ENCODE results near the gene PTRH2. TPM values are rescaled to one million over a fixed set of nuclear protein-coding genes. Genes with fewer than 3 reads are reported as not detected.
A peak's percentile ranks its signal among the peaks of the same experiment; 100 is the strongest.
"Not testable (repeated sequence)": the region's sequence is repeated elsewhere in the genome, so short reads cannot be mapped to it uniquely, and the experiment has no call there.

PTRH2 gene
- total RNA-seq, 2 donors from 2014 or later, result 6.9 to 9.0 TPM

DNA sequence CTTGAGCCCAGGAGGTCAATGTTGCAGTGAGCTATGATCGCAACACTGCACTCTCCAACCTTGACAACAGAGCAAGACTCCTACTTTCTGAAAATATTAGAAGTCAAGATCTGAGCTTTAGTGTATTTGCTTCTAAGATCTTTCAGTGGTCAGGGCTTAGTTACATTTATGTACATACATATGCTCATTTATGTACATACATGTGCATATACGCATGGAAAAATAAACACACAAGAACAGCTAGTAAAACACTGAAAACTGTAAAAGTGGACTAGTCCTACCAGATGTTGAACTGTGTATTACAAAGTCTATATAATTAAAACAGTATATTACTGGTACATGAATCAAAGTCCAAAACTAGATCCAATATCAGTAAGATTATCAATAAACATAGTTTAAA is 28.3 kb downstream of the PTRH2 start:
- no peaks in the 10 kb centered on the region for H3K27me3 Mint-ChIP-seq
- H3K27ac Mint-ChIP-seq, result peak overlapping the region; percentile 83
- H3K36me3 Mint-ChIP-seq (ENCODE audit: low read depth), result no peaks in the 10 kb centered on the region
- DNase-seq, result no peak
- no peaks in the 10 kb centered on the region for H3K9me3 ChIP-seq (ENCODE audit: control insufficient read depth, low read length, poor library complexity, severe bottlenecking)
- ATAC-seq, result no peak
- no peak overlapping the region for H3K4me3 Mint-ChIP-seq
- peaks cover 2% of the 10 kb centered on the region for H3K4me1 Mint-ChIP-seq

DNA sequence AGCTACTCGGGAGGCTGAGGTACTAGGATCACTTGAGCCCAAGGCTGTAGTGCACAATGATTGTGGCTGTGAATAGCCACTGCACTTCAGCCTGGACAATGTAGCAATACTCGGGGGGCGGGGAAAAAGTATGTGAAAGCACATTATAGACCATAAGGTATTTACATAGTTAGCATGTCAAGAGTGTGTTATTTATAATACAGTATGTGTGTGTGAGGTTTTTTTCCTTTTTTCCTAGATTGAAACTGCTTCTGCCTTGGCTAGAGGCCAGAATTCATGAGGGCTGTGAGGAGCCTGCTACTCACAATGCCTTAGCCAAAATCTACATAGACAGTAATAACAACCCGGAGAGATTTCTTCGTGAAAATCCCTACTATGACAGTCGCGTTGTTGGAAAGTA is 30.5 kb downstream of the PTRH2 start:
- no peaks in the 10 kb centered on the region for H3K9me3 ChIP-seq (ENCODE audit: control insufficient read depth, low read length, poor library complexity, severe bottlenecking)
- peaks cover 4% of the 10 kb centered on the region for H3K36me3 Mint-ChIP-seq (ENCODE audit: low read depth)
- DNase-seq (no peak), ATAC-seq (no peak)
- no peaks in the 10 kb centered on the region for H3K27me3 Mint-ChIP-seq
- H3K4me1 Mint-ChIP-seq, result peaks cover 7% of the 10 kb centered on the region
- no peak overlapping the region for H3K27ac Mint-ChIP-seq
- no peak overlapping the region for H3K4me3 Mint-ChIP-seq

DNA sequence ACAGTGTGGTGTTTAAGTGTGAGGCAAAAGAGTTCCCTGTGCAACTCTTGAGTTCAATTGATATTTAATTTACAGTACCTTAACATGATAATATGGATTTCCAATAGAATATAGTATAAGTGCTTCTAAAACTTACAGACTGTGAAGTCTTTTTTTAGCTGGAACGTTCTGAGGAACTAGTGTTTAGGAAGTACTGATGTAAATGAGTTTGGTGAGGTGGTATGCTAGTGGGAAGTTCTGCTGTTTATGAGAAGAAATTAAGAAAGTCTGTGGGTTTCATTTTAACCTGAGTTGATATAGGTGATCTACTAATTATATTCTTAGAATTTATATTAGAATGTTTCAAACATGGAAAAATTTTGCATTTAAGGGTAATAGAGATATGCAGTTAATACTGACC is 32.0 kb downstream of the PTRH2 start:
- ATAC-seq (no peak), DNase-seq (no peak)
- Mint-ChIP-seq H3K27me3 (no peaks in the 10 kb centered on the region), H3K27ac (no peak overlapping the region), H3K4me3 (no peak overlapping the region), H3K4me1 (peaks cover 9% of the 10 kb centered on the region), H3K36me3 (ENCODE audit: low read depth) (peaks cover 6% of the 10 kb centered on the region)
- no peaks in the 10 kb centered on the region for H3K9me3 ChIP-seq (ENCODE audit: control insufficient read depth, low read length, poor library complexity, severe bottlenecking)

DNA sequence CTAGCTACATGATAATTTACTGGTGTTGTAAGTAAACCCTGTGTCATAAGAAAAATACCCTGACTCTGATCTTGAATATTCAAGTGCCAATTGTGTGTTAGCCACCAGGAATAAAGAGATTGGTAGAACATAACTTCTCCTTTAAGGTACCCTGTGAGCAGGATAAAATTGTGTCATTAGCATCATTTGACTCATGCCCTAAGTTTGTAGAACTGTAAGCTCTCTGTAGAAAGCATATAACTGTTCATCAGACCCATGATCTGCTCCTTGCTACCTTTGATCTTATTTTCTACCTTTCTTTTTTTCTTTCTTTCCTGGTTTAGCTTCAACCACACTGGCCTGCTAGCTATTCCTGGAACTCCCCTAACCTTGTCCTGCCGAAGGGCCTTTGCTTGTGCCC is 35.8 kb downstream of the PTRH2 start:
- H3K36me3 Mint-ChIP-seq (ENCODE audit: low read depth), result peaks cover 6% of the 10 kb centered on the region
- ATAC-seq, result peak; percentile 18

DNA sequence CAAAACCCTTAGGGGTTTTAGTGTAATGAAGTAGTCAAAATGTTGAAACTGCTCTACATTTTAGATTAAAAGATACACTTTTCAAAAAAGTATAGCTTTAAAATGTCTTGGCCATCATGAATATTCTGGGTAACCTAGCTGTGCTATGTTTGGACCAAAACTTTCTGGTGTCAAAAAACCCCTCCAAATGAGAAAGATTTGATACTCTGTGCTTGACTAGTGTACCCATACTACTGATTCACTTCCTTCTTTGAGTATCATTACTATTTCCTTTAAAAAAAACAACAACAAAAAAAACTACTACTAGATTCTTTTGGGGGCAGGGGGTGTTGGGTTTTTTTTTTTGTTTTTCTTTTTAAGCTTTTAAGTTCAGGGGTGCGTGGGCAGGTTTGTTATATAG is 37.3 kb downstream of the PTRH2 start:
- no peak for ATAC-seq
- Mint-ChIP-seq H3K4me3 (no peak overlapping the region), H3K4me1 (peaks cover 9% of the 10 kb centered on the region), H3K27me3 (no peaks in the 10 kb centered on the region), H3K27ac (peak overlapping the region; percentile 61), H3K36me3 (ENCODE audit: low read depth) (peaks cover 6% of the 10 kb centered on the region)
- no peaks in the 10 kb centered on the region for H3K9me3 ChIP-seq (ENCODE audit: control insufficient read depth, low read length, poor library complexity, severe bottlenecking)
- DNase-seq, result no peak

More for the DNA sequence above, 35.8 kb downstream of the PTRH2 start:
- peak overlapping the region; percentile 69 for H3K27ac Mint-ChIP-seq
- DNase-seq, result no peak
- no peaks in the 10 kb centered on the region for H3K9me3 ChIP-seq (ENCODE audit: control insufficient read depth, low read length, poor library complexity, severe bottlenecking)
- H3K27me3 Mint-ChIP-seq, result no peaks in the 10 kb centered on the region
- H3K4me1 Mint-ChIP-seq, result peaks cover 9% of the 10 kb centered on the region
- H3K4me3 Mint-ChIP-seq, result no peak overlapping the region

DNA sequence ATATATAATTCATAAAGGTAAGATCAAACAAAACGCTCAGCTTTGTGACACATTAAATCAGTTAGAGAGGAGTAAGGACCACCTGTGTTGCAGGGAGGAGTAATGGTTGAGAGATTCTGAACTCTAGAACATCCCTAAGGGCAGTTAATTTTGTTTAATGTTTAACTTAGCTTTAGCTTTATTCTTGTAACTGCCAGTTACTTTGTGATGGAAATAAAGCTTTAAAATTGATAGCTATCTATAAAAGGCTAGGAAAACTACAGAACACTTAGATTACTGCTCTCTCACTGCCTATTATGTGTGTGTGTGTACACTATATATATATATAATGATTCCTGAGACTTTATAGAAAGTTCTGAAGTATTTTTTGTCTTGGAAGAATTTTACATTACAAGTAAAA is 37.8 kb downstream of the PTRH2 start:
- no peaks in the 10 kb centered on the region for H3K9me3 ChIP-seq (ENCODE audit: control insufficient read depth, low read length, poor library complexity, severe bottlenecking)
- peak overlapping the region; percentile 37 for H3K27ac Mint-ChIP-seq
- H3K4me1 Mint-ChIP-seq, result peaks cover 9% of the 10 kb centered on the region
- DNase-seq (no peak), ATAC-seq (no peak)
- H3K27me3 Mint-ChIP-seq, result no peaks in the 10 kb centered on the region
- H3K36me3 Mint-ChIP-seq (ENCODE audit: low read depth), result peaks cover 6% of the 10 kb centered on the region
- H3K4me3 Mint-ChIP-seq, result no peak overlapping the region

DNA sequence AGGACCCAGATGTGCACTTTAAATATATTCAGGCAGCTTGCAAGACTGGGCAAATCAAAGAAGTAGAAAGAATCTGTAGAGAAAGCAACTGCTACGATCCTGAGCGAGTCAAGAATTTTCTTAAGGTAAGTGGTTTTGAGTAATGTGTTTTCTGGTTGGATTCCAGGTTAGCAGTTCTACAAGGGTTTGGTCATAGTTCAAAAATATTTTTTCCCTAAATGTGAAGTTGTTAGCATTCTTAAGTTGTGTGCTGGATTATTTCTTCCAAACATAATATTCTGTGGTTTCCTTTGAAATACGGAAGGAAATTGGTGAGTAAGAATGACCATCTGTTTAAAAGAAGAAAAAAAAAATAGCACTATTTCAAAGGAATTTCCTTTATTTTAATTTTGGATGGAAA is 38.4 kb downstream of the PTRH2 start:
- H3K9me3 ChIP-seq (ENCODE audit: control insufficient read depth, low read length, poor library complexity, severe bottlenecking), result no peaks in the 10 kb centered on the region
- H3K4me3 Mint-ChIP-seq, result no peak overlapping the region
- H3K36me3 Mint-ChIP-seq (ENCODE audit: low read depth), result peaks cover 6% of the 10 kb centered on the region
- ATAC-seq (no peak), DNase-seq (no peak)
- peaks cover 9% of the 10 kb centered on the region for H3K4me1 Mint-ChIP-seq
- H3K27ac Mint-ChIP-seq, result peak overlapping the region; percentile 37
- H3K27me3 Mint-ChIP-seq, result no peaks in the 10 kb centered on the region

DNA sequence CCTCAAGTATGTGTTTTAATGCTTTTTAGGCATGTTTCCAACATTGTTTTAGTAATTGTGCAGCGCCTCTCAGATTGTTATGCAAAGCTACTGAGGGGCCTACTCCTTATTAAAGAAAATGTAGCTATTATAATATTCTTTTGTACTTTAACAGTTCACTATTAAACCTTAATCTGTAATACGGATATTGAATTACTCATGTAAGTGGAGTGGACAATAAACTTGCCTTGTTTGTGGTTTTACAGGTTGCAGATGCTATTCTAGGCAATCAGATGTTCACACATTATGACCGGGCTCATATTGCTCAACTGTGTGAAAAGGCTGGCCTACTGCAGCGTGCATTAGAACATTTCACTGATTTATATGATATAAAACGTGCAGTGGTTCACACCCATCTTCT is 41.0 kb downstream of the PTRH2 start:
- H3K4me1 Mint-ChIP-seq, result no peaks in the 10 kb centered on the region
- H3K27ac Mint-ChIP-seq, result no peak overlapping the region
- no peak overlapping the region for H3K4me3 Mint-ChIP-seq
- H3K9me3 ChIP-seq (ENCODE audit: control insufficient read depth, low read length, poor library complexity, severe bottlenecking), result no peaks in the 10 kb centered on the region
- no peak for ATAC-seq
- DNase-seq, result no peak
- H3K36me3 Mint-ChIP-seq (ENCODE audit: low read depth), result no peaks in the 10 kb centered on the region
- H3K27me3 Mint-ChIP-seq, result no peaks in the 10 kb centered on the region

DNA sequence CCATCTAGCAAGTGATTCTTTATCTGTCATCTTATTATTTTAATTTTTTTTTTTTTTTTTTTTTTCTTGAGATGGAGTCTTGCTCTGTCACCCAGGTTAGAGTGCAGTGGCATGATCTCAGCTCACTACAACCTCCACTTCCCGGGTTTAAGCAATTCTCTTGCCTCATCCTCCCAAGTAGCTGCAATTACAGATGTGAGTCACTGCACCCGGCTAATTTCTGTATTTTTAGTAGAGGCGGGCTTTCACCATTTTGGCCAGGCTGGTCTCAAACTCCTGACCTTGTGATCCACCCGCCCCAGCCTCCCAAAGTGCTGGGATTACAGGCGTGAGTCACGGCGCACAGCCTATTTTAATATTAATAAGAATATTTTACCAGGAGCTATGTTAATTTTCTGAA is 50.6 kb downstream of the PTRH2 start:
- H3K36me3 Mint-ChIP-seq (ENCODE audit: low read depth); DNase-seq; H3K27me3 Mint-ChIP-seq; H3K9me3 ChIP-seq (ENCODE audit: control insufficient read depth, low read length, poor library complexity, severe bottlenecking); H3K4me3 Mint-ChIP-seq; H3K27ac Mint-ChIP-seq; ATAC-seq; H3K4me1 Mint-ChIP-seq: not testable (repeated sequence)

DNA sequence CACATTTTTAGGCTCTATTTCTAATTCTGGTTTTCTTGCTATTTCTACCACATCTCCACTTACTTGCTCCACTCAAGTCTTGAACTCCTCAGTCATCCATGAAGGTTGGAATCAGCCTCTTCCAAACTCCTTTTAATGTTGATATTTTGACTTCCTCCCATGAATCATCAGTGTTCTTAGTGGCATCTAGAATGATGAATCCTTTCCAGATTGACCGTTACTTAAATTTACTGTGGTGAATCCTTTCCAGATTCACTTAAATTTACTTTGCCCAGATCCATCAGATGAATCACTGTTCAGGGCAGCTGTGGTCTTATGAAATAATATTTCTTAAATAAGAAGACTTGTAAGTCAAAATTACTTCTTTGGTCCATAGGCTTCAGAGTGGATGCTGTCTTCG is 55.1 kb downstream of the PTRH2 start:
- H3K27ac Mint-ChIP-seq, result peak overlapping the region; percentile 56
- no peaks in the 10 kb centered on the region for H3K27me3 Mint-ChIP-seq
- H3K9me3 ChIP-seq (ENCODE audit: control insufficient read depth, low read length, poor library complexity, severe bottlenecking), result no peaks in the 10 kb centered on the region
- H3K4me1 Mint-ChIP-seq, result peaks cover 11% of the 10 kb centered on the region
- no peak overlapping the region for H3K4me3 Mint-ChIP-seq
- DNase-seq (no peak), ATAC-seq (no peak)
- H3K36me3 Mint-ChIP-seq (ENCODE audit: low read depth), result no peaks in the 10 kb centered on the region

DNA sequence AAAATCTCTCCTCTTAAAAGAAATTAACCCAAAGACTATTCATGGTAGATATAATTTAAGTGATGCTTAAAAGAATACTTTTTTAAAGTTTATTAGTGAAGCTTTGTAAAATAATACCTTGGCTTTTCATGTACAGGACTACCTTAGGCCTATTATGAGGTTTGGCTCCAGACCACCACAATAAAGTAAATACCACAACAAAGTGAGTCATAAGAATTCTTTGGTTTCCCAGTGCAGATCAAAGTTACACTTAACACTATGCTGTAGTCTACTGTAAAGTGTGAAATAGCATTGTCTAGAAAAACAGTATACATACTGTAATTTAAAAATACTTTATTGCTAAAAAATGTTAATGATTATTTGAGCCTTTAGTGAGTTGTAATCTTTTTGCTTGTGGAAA is 55.9 kb downstream of the PTRH2 start:
- ATAC-seq (peak; percentile 87), DNase-seq (no peak)
- H3K9me3 ChIP-seq (ENCODE audit: control insufficient read depth, low read length, poor library complexity, severe bottlenecking), result no peaks in the 10 kb centered on the region
- no peak overlapping the region for H3K27ac Mint-ChIP-seq
- H3K36me3 Mint-ChIP-seq (ENCODE audit: low read depth), result peaks cover 2% of the 10 kb centered on the region
- H3K27me3 Mint-ChIP-seq, result no peaks in the 10 kb centered on the region
- H3K4me3 Mint-ChIP-seq, result no peak overlapping the region
- H3K4me1 Mint-ChIP-seq, result peaks cover 16% of the 10 kb centered on the region

DNA sequence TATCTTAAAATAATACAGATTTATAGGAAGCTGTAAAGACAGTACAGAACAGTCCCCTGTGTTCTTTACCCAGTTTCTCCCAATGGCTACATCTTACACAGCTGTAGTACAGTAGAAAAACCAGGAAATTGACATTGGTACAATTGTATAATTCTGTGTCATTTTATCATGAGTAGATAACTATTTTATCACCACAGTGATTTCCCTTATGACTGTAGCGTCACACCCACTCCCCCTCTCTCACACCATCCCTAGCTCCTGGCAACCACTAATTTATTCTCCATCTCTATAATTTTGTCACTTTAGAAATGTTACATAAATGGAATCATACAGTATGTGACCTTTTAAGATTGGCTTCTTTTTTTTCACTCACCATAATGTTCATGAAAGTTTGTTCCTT is 56.6 kb downstream of the PTRH2 start:
- DNase-seq (no peak), ATAC-seq (no peak)
- H3K27me3 Mint-ChIP-seq, result no peaks in the 10 kb centered on the region
- no peak overlapping the region for H3K4me3 Mint-ChIP-seq
- peaks cover 2% of the 10 kb centered on the region for H3K36me3 Mint-ChIP-seq (ENCODE audit: low read depth)
- peaks cover 16% of the 10 kb centered on the region for H3K4me1 Mint-ChIP-seq
- H3K27ac Mint-ChIP-seq, result no peak overlapping the region
- H3K9me3 ChIP-seq (ENCODE audit: control insufficient read depth, low read length, poor library complexity, severe bottlenecking), result no peaks in the 10 kb centered on the region

DNA sequence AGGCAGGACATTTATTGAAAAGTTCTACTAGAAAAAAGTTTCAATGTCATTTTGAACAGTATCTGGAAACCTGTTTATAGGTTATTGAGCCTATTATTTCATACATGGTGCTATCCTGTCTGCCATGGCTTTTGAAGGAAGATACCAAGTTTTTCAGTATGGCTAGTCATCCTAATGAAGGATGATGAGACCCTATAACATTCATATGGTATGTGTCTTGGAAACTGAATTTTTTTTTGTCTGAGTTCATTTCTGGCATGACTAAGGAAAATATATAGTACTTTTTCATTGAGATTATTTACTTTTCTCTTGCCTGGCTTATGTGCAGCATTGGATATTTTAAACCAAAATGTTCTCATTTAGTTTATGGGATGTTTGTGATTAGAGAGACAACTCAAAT is 57.3 kb downstream of the PTRH2 start:
- no peaks in the 10 kb centered on the region for H3K9me3 ChIP-seq (ENCODE audit: control insufficient read depth, low read length, poor library complexity, severe bottlenecking)
- DNase-seq, result no peak
- ATAC-seq, result no peak
- Mint-ChIP-seq H3K27me3 (no peaks in the 10 kb centered on the region), H3K27ac (no peak overlapping the region), H3K36me3 (ENCODE audit: low read depth) (peaks cover 4% of the 10 kb centered on the region), H3K4me3 (no peak overlapping the region), H3K4me1 (peaks cover 18% of the 10 kb centered on the region)
